ENCODE results near the gene MT1E. TPM values are rescaled to one million over a fixed set of nuclear protein-coding genes. Genes with fewer than 3 reads are reported as not detected.
A peak's percentile ranks its signal among the peaks of the same experiment; 100 is the strongest.
"Not testable (repeated sequence)": the region's sequence is repeated elsewhere in the genome, so short reads cannot be mapped to it uniquely, and the experiment has no call there.

MT1E gene
- 21.1 TPM for polyA plus RNA-seq (ENCODE audit: insufficient read length)

- DNase-seq = peak; percentile 72
Observed at GRCh38 chr16:56625140-56625942, at the start of gene MT1E. MT1E (plus strand) TSS chr16:56625781; CDS start chr16:56625852, 71 bp downstream.

- no peak for DNase-seq
Observed at GRCh38 chr16:56576585-56577299, 48.8 kb upstream of the MT1E start.

GRCh38 chr16:56577300-56577625 lies 48.3 kb upstream of the MT1E start:
- no peak for DNase-seq

- no peak for DNase-seq
Observed at GRCh38 chr16:56580391-56581048, 45.1 kb upstream of the MT1E start.

- not testable (repeated sequence) for DNase-seq
Observed at GRCh38 chr16:56582911-56583310, 42.7 kb upstream of the MT1E start.

GRCh38 chr16:56583351-56584168 lies 42.0 kb upstream of the MT1E start:
- DNase-seq = no peak

GRCh38 chr16:56584276-56584675 lies 41.3 kb upstream of the MT1E start:
- no peak for DNase-seq

- no peak for DNase-seq
Observed at GRCh38 chr16:56588781-56589140, 36.8 kb upstream of the MT1E start.

GRCh38 chr16:56589141-56590039 lies 36.2 kb upstream of the MT1E start, which contains the start of gene MT3:
MT3 (plus strand) TSS chr16:56589528; CDS start chr16:56589591, 63 bp downstream.
- no peak for DNase-seq

- no peak for DNase-seq
Observed at GRCh38 chr16:56591377-56592060, 34.1 kb upstream of the MT1E start.

GRCh38 chr16:56593573-56594291 lies 31.8 kb upstream of the MT1E start:
- DNase-seq = no peak

- DNase-seq = no peak
Observed at GRCh38 chr16:56594292-56594619, 31.3 kb upstream of the MT1E start.

- no peak for DNase-seq
Observed at GRCh38 chr16:56600398-56600999, 25.1 kb upstream of the MT1E start.

GRCh38 chr16:56601325-56601724 lies 24.3 kb upstream of the MT1E start:
- no peak for DNase-seq

- DNase-seq = no peak
Observed at GRCh38 chr16:56603589-56603988, 22.0 kb upstream of the MT1E start.

- no peak for DNase-seq
Observed at GRCh38 chr16:56604966-56605365, 20.6 kb upstream of the MT1E start.

- DNase-seq = no peak
Observed at GRCh38 chr16:56605475-56605874, 20.1 kb upstream of the MT1E start.

GRCh38 chr16:56606071-56606475 lies 19.5 kb upstream of the MT1E start:
- no peak for DNase-seq

GRCh38 chr16:56606476-56607108 lies 19.0 kb upstream of the MT1E start:
- no peak for DNase-seq

Measured in hindlimb muscle (tissue), 1 donor.